ENCODE data around the gene RAB19. TPM values are rescaled to one million over a fixed set of nuclear protein-coding genes. Genes with fewer than 3 reads are reported as not detected.

RAB19 gene
- total RNA-seq (2014; rRNA removed; shearing (Covaris generic); ENCODE audit: low replicate concordance) = not detected in 2 replicates

DNA sequence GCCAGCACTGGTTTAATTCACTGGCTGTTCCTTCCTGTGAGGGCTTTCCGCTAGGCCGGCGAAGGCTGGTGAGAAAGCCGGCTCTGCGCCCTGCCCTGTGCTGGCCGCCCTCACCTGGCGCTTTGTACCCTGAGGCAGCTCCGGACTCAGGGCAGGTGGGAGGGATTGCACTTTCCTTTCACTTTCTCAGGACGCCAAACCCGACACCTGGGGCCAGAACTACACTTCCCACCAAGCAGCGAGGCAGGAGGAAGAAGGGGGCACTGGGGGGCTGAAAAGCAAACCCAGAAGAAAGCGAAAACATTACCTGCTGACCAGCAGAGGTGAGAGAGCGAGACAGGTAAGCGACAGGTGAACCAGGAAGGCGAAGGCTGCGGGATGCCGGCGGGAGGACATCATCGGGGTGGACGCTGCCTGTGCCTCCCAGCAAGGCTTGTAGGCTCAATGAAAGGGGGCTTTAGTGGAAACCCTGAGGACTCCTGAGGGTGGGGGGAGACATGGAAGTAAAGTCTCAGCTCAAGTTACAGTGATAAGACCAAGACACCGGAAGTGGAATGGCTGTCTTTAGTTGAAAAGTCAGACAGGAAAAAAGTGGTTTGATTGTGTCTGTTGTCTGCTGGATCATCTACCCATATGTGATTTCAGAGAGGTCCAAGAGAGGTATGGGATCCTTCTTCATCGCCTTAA lies at the start of gene RAB19:
Gene RAB19 (plus strand): TSS at position 181 of the 687 bp plus-strand sequence. CDS start 3,589 bp downstream, outside the sequence.
- H3K36me3 ChIP-seq = no peaks in the 10 kb centered on the region
- H3K4me3 ChIP-seq = no peak within 1 kb of the TSS
- no peaks in the 10 kb centered on the region for H3K27me3 ChIP-seq
- no peak for DNase-seq
- no peaks in the 10 kb centered on the region for H3K9me3 ChIP-seq

- no peaks in the 10 kb centered on the region for H3K9me3 ChIP-seq
- H3K36me3 ChIP-seq = no peaks in the 10 kb centered on the region
- H3K4me3 ChIP-seq = no peak overlapping the region
- H3K27me3 ChIP-seq = no peaks in the 10 kb centered on the region
- no peak for DNase-seq
These were observed 45.8 kb upstream of the RAB19 start for GRCh38 chr7:140358024-140358411.

GRCh38 chr7:140358412-140359051 lies 45.3 kb upstream of the RAB19 start:
- H3K27me3 ChIP-seq = no peaks in the 10 kb centered on the region
- H3K36me3 ChIP-seq = no peaks in the 10 kb centered on the region
- no peaks in the 10 kb centered on the region for H3K9me3 ChIP-seq
- H3K4me3 ChIP-seq = no peak overlapping the region
- DNase-seq = no peak

- H3K27me3 ChIP-seq = no peaks in the 10 kb centered on the region
- no peaks in the 10 kb centered on the region for H3K36me3 ChIP-seq
- H3K4me3 ChIP-seq = no peak overlapping the region
- H3K9me3 ChIP-seq = no peaks in the 10 kb centered on the region
- no peak for DNase-seq
These were observed 43.1 kb upstream of the RAB19 start for GRCh38 chr7:140360697-140361229.

- Histone ChIP-seq H3K27me3 (no peaks in the 10 kb centered on the region), H3K9me3 (no peaks in the 10 kb centered on the region), H3K36me3 (no peaks in the 10 kb centered on the region), H3K4me3 (no peak overlapping the region)
- DNase-seq = no peak
These were observed 39.0 kb upstream of the RAB19 start for GRCh38 chr7:140364819-140365218.

GRCh38 chr7:140367528-140367927 lies 36.3 kb upstream of the RAB19 start:
- H3K36me3 ChIP-seq = no peaks in the 10 kb centered on the region
- no peaks in the 10 kb centered on the region for H3K27me3 ChIP-seq
- DNase-seq = no peak
- H3K9me3 ChIP-seq = no peaks in the 10 kb centered on the region
- no peak overlapping the region for H3K4me3 ChIP-seq

- no peaks in the 10 kb centered on the region for H3K9me3 ChIP-seq
- no peak for DNase-seq
- no peaks in the 10 kb centered on the region for H3K36me3 ChIP-seq
- no peaks in the 10 kb centered on the region for H3K27me3 ChIP-seq
- no peak overlapping the region for H3K4me3 ChIP-seq
These were observed 34.6 kb upstream of the RAB19 start for GRCh38 chr7:140369294-140369693.

- Histone ChIP-seq H3K27me3 (no peaks in the 10 kb centered on the region), H3K4me3 (no peak overlapping the region), H3K9me3 (no peaks in the 10 kb centered on the region), H3K36me3 (peaks cover 2% of the 10 kb centered on the region; the same call in 1 of the 2 replicates)
- no peak for DNase-seq
These were observed 28.5 kb upstream of the RAB19 start for GRCh38 chr7:140375323-140375722.

GRCh38 chr7:140375892-140376730 lies 27.7 kb upstream of the RAB19 start:
- no peak overlapping the region for H3K4me3 ChIP-seq
- no peaks in the 10 kb centered on the region for H3K27me3 ChIP-seq
- no peak for DNase-seq
- no peaks in the 10 kb centered on the region for H3K9me3 ChIP-seq
- H3K36me3 ChIP-seq = peaks cover 2% of the 10 kb centered on the region; the same call in 1 of the 2 replicates

DNA sequence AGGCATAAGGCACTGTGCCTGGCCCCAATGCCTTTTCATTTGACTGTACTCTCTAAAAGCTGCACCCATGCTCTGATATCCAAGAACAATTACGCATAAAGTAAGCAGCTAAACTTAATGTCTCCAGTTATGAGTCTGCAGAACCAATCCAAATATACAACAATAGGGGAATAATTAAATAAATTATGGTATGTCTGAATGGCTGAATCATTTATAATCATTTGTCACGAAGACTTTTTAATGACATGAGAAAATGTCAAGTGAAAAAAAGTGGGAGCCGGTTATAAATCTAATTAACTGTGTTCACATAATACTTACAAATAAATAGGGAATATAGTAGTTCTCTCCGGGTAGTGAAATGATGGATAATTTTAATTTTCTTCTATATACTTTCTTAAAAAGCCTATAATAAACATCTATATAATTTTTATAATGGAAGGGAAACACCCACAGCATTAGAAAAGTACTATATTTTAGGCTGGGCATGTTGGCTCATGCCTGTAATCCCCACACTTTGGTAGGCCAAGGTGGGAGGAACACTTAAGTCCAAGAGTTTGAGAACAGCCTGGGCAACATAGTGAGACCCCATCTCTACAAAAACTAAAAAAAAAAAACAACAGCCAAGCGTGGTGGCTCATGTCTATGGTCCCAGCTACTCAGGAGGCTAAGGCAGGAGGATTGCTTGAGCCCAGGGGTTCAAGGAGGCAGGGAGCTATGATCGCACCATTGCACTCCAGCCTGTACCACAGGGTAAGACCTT lies 19.7 kb upstream of the RAB19 start:
- H3K9me3 ChIP-seq = no peaks in the 10 kb centered on the region
- H3K36me3 ChIP-seq = peaks cover 2% of the 10 kb centered on the region; the same call in 1 of the 2 replicates
- H3K27me3 ChIP-seq = no peaks in the 10 kb centered on the region
- DNase-seq = no peak
- H3K4me3 ChIP-seq = no peak overlapping the region

DNA sequence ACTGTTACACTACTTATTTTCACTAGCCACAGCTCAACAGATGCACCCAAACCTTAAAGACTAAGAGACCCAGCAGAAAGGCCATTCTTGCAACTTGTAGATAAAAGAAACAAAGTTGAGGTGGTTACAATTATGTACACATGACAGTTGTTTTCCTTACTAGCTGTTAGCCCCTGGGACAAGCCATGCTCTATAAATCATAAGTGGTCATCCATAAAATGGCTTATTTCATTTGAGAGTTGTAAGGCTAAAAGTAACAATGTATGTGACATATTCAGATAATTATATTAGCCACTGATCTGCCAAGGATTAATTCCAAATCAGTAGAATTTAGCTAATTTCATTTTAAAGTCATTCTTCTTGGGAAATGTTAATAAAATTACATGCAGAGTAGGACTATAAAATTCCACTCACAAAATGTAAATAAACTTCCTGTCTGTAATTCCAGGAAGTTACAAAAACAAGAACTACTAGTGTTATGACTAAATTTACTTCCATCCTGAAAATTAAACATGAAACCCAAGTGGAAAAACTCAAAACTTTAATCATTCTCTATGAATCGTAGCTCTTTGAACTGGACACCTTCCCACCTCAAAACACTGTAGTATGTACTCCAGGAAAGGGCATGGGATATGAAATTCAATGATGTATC lies 18.8 kb upstream of the RAB19 start:
- peaks cover 1% of the 10 kb centered on the region; the same call in 1 of the 2 replicates for H3K36me3 ChIP-seq
- H3K9me3 ChIP-seq = no peaks in the 10 kb centered on the region
- no peak overlapping the region for H3K4me3 ChIP-seq
- no peak for DNase-seq
- no peaks in the 10 kb centered on the region for H3K27me3 ChIP-seq

- no peak overlapping the region for H3K4me3 ChIP-seq
- no peaks in the 10 kb centered on the region for H3K9me3 ChIP-seq
- no peaks in the 10 kb centered on the region for H3K27me3 ChIP-seq
- DNase-seq = no peak
- no peaks in the 10 kb centered on the region for H3K36me3 ChIP-seq
These were observed 14.4 kb upstream of the RAB19 start for GRCh38 chr7:140389445-140389844.

DNA sequence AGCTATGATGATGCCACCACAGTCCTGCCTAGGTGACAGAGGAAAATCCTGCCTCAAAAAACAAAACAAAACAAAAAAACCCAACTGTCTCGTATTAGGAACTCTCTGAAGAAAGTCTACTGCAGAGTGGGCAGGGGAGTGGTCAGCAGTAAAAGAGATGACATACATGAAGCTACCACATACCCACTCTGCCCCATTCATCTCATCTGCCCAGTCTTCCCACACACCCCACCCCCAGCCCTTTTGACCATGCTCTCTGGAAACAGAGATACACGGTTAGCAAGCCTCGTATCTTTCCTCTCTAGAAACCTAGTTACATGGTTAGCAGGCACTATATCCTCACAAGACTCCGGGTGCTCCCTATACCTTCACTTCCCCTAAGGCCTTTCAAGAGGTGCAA lies 13.8 kb upstream of the RAB19 start:
- Histone ChIP-seq H3K4me3 (no peak overlapping the region), H3K27me3 (no peaks in the 10 kb centered on the region), H3K9me3 (no peaks in the 10 kb centered on the region), H3K36me3 (no peaks in the 10 kb centered on the region)
- DNase-seq = no peak

- Histone ChIP-seq H3K36me3 (no peaks in the 10 kb centered on the region), H3K4me3 (no peak overlapping the region)
- DNase-seq = no peak
These were observed 13.2 kb upstream of the RAB19 start for GRCh38 chr7:140390466-140391190.

DNA sequence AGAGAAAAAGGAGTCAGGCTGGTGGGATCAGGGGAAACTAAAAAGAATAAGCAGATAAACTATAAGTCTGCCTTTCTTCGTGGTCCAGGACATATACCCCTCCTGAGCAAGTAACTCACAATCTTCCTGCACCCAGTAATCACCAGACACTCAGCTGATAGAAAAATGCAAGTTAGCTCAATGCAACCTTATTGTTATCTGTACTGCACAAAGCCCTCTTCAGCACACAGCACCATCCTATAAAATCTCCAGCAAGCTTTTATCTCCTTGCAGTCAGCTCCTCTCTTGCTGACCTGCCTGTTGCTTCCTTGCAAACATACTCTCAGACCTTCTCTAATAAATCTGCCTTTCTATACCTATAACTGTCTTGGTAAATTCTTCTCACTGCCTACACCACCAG lies 12.2 kb upstream of the RAB19 start:
- no peak for DNase-seq
- Histone ChIP-seq H3K36me3 (no peaks in the 10 kb centered on the region), H3K4me3 (no peak overlapping the region), H3K9me3 (no peaks in the 10 kb centered on the region), H3K27me3 (no peaks in the 10 kb centered on the region)

More at GRCh38 chr7:140390466-140391190, 13.2 kb upstream of the RAB19 start:
- H3K9me3 ChIP-seq = no peaks in the 10 kb centered on the region
- no peaks in the 10 kb centered on the region for H3K27me3 ChIP-seq
